Stimulated activated CD4-positive, alpha-beta T cell treated with anti-CD3 and anti-CD28 coated beads, Interleukin-4, amount 100 ng/mL, for 1 hour (primary cell): ENCODE measurements around the gene ORM1.
A peak's percentile ranks its signal among the peaks of the same experiment; 100 is the strongest.
"Not testable (repeated sequence)": the region's sequence is repeated elsewhere in the genome, so short reads cannot be mapped to it uniquely, and the experiment has no call there.

Experiments
- DNase-seq: peaks from one replicate; pipeline ENCODE4 v3.0.0-alpha.2; 2020

The ORM1 gene

DNA sequence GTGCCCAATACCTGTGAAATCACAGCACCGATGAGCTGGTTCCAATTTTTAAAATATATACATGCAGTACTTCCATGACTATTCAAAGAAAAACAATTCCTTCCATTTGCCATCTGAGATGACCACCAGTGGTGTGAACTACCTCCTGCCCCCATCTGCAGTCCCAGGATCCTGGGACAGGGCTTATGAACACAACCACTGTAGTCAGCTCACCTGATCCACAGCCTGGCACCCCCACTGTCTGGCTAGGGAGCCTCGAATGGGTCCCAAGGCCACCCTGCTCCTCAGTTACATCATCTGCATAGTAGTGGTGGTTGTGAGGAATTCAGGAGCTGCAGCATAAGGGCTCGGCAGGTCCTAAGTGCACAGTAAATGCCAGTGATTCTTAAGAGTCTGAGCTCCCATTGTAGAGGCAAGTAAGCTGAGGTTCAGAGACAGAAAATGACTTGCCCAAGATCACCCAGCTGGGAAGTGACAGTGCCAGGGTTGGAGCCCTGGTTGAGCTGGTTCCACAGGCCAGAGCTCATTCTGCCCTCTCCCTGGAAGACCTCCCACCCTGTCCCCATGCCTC is 2.9 kb downstream of the ORM1 start:
- not testable (repeated sequence) for DNase-seq

DNA sequence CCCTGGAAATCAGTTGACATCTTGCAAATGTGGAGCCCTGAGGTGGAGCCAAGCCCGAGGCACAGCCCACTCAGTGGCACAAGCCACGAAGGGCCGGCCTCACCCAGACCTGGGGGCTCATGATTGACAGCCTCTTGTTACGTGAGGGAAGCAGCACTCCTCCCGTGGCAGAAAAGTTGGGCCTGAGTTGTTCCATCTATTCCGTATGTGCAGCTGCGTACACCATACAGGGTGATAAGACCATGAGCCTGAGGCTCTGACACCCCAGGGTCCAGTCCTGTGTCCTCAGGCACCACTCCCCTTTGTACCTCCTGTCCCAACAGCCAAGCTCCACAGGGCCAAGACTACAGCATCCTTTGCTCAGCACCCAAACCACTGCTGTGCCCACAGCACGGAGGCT is 4.9 kb downstream of the ORM1 start:
- DNase-seq = no peak

DNA sequence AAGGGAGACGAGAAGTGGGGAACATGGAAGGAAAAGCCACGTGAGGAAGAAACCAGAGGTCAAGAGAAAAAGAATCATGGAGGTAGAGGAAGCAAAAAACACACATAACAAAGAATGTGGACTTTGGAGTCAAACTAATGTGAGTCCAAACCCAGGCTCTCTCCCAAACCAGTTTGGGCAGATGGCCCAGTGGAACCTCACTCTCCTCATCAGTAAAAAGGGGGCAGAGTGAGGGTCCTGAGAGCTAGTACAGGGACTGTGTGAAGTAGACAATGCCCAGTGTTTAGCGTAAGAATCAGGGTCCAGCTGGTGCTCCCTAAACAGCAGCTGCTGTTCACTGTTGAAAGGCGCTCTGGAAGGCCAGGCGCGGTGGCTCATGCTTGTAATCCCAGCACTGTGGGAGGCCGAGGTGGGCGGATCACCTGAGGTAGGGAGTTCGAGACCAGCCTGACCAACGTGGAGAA is 5.5 kb downstream of the ORM1 start:
- not testable (repeated sequence) for DNase-seq

DNA sequence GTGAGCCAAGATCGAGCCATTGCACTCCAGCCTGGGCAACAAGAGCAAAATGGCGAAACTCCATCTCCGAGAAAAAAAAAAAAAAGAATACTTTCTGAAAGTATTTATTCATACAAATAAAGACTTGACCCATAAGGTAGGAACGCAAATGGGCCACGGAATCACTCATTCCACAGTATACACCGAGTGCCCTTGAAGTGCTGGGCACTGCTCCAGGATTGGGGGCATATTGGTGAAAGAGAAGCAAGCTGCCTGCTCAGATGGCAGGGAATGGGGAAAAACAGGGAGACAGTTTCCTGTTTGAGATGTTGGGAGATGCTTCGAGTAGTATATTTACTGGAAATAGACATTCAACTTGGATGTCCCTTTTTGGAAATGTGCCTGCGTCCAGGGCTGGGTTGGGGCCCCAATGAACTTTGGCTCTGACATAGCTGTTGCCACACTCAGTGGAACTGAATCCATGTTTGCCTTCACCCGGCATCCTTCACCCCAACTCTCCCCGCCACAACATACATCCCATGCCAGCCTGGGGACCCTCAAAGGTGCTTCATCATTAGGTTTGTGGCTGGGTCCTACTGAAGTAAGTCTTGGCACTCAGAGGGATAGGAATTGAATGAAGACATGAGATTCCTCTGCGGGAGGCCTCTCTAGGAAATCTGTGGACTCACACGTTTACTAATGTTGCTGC is 6.2 kb downstream of the ORM1 start:
- not testable (repeated sequence) for DNase-seq

DNA sequence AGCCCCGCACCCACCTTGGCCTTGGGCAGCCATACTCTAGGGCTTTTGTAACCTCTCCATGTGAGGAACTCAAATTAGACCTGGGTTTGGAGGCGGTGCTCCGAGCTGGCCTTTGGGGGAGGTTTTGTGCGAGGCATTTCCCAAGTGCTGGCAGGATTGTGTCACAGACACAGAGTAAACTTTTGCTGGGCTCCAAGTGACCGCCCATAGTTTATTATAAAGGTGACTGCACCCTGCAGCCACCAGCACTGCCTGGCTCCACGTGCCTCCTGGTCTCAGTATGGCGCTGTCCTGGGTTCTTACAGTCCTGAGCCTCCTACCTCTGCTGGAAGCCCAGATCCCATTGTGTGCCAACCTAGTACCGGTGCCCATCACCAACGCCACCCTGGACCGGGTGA is 6.7 kb downstream of the ORM1 start, which contains the start of gene ORM2:
Gene ORM2, plus strand, starts transcription at position 245 of the 398 bp plus-strand sequence. Its CDS starts 36 bp downstream, at position 281.
- not testable (repeated sequence) for DNase-seq

DNA sequence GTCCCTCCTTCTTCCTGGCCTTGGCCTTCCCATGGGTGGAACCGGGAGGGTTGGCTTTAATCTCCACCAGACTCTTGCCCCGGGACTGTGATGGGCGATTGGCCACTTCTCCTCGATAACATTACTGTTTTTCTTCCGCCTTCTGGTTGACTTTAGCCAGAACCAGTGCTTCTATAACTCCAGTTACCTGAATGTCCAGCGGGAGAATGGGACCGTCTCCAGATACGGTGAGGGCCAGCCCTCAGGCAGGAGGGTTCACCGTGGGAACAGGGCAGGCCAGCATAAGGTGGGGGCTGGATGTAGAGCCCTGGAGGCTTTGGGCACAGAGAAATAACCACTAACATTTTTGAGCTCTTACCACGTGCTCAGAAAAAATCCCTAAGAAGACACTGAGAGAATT is 7.7 kb downstream of the ORM1 start:
- no peak for DNase-seq

DNA sequence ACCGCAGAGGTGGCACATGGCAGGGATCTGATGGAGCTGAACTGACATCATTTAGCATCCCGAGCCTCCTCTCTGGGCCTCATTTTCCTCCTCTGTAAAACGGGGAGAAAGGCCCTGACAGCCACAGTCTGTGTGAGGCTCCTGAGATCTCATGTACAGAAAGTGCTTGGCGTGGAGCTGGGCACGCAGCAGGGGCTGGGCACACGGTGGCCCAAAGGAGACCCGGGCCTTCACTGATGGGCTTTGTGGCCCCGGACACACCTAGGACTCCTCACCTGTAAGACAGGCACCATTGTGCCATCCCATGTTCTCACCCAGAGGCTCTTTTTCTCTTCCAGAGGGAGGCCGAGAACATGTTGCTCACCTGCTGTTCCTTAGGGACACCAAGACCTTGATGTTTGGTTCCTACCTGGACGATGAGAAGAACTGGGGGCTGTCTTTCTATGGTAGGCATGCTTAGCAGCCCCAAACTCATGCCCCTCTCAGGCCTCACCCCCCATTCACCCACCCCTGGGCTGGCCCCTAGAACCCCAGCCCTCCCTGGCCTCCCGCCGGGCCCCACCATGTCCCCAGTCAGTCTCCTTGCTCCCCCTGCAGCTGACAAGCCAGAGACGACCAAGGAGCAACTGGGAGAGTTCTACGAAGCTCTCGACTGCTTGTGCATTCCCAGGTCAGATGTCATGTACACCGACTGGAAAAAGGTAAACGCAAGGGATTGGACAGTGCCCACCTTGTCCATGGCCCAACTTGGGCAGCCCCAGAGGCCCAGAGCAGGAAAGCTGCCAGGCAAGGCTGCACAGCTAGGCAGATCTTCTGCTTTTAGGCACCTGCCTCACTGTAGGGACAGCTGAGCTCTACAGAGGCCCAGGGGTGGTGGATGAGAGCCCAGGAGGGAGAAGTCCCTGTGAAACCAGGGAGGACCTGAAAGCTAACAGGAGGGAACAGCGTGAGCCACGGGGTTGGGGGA is 8.6 kb downstream of the ORM1 start:
- not testable (repeated sequence) for DNase-seq

DNA sequence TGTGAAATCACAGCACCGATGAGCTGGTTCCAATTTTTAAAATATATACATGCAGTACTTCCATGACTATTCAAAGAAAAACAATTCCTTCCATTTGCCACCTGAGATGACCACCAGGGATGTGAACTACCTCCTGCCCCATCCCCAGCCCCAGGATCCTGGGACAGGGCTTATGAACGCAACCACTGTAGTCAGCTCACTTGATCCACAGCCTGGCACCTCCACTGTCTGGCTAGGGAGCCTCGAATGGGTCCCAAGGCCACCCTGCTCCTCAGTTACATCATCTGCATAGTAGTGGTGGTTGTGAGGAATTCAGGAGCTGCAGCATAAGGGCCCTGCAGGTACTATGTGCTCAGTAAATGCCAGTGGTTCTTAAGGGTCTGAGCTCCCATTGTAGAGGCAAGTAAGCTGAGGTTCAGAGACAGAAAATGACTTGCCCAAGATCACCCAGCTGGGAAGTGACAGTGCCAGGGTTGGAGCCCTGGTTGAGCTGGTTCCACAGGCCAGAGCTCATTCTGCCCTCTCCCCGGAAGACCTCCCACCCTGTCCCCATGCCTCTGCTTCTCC is 9.7 kb downstream of the ORM1 start:
- DNase-seq = not testable (repeated sequence)

DNA sequence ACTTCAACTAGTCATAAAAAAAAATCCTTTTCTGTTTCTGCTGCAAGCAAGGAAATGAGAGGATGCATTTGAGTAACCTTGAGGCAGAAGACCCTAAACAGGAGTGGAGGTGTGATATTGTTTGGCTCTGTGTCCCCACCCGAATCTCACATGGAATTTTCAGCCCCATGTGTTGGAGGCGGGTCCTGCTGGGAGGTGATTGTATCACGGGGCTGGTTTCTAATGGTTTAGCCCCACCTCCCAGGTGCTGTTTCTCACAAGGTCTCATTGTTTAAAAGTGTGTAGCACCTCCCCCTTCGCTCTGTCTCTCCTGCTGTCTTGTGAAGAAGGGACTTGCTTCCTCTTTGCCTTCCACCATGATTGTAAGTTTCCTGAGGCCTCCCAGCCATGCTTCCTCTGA is 10.8 kb downstream of the ORM1 start:
- DNase-seq = not testable (repeated sequence)

DNA sequence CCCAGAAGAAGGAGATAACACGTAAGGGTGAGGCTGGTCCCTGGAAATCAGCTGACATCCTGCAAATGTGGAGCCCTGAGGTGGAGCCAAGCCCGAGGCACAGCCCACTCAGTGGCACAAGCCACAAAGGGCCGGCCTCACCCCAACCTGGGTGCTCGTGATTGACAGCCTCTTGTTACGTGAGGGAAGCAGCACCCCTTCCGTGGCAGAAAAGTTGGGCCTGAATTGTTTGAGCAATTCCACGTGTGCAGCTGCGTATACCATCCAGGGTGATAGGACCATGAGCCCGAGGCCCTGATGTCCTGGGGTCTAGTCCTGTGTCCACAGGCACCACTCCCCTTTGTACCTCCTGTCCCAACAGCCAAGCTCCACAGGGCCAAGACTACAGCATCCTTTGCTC is 11.6 kb downstream of the ORM1 start:
- no peak for DNase-seq

DNA sequence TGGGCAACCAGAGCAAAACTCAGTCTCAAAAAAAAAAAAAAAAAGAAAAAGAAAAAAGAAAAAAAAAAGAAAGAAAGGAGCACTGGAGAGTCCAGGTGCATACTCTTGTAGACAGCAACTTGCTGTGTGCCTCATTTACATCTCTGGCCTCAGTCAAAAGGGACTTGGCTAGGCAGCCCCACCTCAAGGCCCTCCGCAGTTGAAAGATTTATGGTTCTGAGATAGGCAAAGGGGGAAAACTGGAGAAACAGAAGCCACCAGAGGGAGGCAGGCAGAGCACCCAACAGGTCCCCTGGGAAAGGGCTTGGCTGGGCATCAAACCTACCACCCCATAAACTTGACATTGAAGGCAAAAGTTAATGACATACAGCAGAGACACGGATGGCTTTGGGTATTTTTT is 12.8 kb downstream of the ORM1 start:
- DNase-seq = no peak

DNA sequence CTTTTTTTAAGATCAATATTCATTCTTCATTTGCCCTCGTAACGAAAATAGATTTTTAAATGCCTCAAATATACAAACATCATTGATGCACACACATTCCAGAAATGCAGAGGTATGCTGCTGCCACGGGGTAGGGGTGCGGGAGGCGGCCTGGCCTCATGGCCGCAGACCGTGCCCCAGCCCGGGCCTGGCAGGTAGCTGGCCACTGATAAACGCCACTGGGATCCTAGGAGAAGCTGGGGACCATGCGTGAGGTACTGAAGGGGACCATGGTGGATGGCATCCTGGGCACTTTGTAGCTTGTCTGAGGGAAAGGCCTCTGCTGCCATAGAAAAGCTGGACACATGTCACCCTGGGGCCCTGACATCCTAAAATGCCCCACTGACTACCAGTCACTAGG is 13.3 kb downstream of the ORM1 start:
- DNase-seq = no peak

DNA sequence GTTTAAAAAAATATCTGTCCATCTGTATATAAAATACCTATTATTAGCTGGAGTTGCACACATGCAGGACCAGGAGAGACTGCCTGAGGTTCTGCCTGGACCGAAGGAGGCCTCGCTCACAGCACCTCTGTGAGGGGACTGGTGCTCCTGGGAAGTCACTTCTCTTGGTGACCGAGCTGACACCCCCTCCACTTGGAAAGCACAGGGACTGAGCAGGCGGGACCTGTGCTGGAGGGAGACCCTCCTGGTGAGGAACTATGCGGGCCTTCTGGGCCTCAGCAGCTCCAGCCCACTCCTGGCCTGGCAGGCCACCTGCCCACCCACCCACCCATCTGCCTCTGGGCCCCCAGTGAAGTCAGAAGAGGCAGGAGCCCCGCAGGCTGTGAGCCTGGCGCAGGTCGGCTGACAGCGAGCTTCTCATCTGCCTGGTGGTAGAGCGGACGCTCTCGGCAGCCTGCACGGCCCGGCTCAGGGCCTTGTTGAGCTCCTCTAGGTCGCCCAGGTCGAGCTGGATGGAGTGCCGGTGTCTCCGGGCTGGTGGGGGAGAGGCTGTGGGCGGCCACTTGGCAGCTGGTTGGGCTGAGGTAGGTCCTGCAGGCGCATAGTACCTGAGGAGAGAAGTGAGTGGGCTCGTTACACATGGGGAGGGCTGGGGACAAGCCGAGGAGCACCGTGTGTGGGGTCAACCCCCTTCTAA is 13.9 kb downstream of the ORM1 start:
- no peak for DNase-seq

DNA sequence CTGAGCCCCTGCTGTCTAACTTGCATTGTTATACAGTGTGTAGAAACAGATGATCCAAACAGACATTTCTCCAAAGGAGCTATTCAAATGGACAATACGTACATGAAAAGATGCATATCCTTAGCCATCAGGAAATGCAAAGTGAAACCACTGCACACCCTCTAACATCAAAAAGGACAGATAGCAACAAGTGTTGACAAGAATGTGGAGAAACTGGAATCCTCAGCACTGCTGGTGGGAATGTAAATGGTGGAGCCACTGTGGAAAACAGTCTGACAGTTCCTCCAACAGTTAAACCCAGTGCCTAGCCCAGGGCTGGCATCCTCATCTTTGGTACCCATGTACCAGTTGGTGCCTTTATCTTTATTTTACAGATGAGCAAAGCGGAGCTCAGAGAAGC is 15.3 kb downstream of the ORM1 start:
- no peak for DNase-seq

DNA sequence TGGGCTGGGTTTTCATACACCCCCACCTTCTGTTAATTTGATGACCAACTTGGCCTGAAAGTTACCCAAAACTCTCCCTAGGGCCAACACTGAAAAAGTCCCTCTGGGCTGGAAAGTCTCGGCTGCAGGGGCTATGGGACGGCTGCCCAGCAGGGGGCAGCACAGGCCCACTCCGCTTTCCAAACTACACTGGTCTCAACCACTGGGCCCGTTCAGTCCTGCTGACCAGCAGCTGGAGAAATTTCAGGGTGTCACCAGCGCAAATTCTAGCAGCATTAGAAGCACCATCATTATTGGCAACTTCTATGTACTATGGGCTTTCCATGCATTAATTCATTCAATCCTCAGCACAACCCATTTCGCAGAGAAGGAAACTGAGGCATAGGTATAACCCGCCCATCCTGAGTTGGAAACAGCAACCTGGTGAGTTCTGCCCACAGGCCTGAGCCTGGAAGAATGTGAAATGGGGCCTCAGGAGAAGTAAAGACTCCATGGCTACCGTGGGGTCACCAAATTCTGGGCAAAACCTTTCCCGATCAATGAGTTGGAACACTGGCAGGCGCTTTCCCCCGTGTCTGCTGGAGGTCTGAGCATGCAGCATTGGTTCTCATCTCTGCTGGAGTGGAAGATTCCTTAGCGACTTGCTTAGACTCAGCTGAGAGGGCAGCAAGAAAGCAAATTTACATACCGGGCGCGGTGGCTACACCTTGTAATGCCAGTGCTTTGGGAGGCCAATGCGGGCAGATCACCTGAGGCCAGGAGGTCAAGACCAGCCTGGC is 16.4 kb downstream of the ORM1 start:
- peak; percentile 67 for DNase-seq

DNA sequence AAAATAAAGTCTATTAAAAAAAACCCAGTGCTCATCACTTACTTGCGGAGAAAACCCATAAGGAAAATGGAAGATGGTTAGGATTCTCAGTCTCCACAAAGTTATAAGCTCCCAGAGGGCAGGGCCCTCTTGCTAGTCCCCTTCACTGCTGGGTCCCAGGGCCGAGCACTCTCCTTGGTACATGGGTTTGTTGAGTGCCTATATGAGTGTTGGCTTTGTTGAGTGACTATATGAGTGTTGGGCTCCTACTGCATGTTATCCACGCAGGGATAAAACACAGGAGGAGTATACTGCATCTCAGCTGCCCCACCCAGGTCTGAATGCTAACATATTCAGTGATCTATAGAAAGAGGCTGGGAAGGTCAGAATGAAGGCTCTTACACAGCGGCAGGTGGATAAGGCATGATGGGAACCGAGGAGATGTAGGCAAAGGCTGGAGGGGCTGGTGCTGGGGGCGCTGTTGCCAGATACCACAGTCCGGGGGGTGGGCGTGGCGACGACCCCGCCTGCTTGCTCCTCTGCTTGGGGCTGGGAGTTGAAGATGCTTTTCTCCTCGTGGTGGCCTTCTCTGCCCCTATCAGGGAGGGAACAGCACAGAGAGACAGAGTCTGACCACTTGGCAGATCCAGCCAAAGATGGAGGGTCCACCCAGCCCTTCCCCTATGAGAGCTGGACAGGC is 18.4 kb downstream of the ORM1 start:
- DNase-seq = no peak

DNA sequence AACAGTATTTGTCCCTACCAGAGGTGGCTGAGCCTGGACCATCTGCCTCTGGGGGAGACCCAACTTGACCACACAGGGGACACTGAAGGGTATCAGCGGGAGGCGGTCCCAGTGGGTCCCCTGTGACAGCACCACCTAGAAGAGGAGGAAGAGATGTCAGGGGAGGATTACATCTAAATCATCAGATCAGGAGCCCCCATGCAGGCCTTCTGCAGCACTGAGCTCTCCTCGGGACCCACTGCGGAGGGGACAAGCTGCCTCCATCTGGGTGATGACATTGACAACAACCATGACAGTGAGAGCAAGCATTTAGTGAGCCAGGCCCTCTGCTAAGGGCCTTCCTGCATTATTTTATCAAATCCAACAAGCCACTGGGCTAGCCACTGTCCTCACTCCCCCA is 19.1 kb downstream of the ORM1 start:
- DNase-seq = no peak

DNA sequence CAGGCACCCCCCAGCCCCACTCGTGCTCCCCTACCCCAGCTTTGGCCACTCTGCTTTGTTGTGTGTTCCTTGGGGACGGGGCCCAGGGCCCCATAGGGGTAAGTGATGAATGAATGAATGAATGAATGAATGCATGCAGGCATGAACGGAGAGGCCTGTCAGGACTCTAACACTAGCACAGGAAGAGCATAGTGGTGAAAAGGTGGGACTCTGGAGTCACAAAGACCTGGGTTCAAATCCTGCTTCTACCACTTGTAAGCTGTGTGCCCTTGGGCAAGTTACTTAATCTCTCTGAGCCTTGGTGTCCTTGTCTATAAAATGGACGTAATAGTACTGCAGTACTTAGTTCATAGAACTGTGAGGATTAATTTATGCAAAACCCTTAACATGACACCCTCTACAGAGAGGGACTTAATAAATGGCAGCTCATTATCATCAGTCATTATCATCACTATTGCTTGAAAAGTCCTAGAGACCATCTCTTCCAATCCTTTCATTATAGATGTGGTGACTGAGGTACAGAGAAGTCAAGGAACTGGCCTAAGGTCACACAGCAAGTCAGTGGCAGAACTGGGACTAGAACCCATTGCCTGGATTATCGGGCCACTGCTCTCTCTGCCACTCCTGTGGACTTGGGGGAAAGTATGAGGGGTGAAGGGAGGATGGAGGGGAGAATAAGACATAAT is 20.0 kb downstream of the ORM1 start:
- DNase-seq = no peak

DNA sequence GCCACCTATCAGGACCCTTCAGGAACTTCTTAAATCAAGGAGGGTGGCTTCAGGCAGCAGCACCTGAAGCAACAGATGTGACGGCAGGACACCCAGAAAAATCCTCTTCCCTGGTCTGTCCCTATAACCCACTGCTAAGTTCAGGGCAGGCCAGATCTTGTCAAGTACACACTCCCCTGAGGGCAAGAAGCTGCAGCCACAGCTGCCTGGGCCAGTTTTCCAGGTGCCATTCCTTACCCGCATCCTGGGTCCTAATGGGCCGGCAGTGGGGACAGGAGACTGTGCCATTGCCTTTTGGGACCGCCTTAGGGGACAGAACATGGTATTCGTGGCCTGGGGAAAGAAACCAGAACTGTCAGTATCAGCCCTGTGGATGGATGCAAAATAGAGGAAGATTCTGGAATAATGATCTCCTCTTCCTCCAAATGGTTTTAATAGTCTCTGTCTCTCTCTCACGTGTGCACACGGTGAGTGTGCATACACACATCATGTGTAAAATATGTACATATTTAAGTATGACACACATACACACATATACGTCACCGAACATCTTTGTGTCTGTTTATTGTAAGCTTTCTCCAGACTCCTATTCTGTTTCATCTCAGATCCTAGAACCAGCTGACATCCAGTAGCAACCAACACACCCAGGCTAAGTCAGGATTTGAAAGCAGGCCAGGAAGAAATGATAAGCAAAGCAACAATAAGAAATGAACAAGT is 20.7 kb downstream of the ORM1 start:
- DNase-seq = no peak

DNA sequence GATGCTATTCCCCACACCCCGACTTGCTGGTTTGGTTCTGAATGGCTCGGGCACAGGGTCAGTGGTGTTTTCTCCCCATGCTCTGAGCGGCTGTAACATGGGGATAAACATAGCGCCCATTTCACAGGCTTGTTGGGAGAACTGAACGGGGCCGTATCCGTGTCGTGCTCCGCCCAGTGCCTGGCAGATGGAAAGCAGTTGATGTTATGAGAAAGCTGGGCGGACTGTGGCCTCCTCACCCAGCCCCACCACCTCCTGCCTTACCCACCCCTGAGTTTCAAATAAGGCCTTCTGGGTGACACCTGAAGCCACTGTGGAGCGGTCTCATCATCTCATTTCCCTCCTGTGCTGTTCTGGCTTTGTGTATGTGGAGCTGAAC is 21.3 kb downstream of the ORM1 start:
- no peak for DNase-seq
